PFSK-1 (cell line): ENCODE data around the gene TGFBR3L.
A peak's percentile ranks its signal among the peaks of the same experiment; 100 is the strongest.

ENCODE experiments used
- FOXP2 ChIP-seq: optimal IDR thresholded peaks from 2 replicates; pipeline ENCODE3; 2011; ENCODE audit warnings: borderline replicate concordance, control low read depth, inconsistent platforms; ENCODE audit not compliant: insufficient read depth; ENCODE audit errors: extremely low read length, extremely low read depth
- POLR2AphosphoS5 ChIP-seq: IDR thresholded peaks from 2 replicates; pipeline ENCODE4 v1.6.1; 2012; ENCODE audit warnings: low read depth, mild to moderate bottlenecking, control low read depth, low read length, moderate library complexity
- SIN3A ChIP-seq: IDR thresholded peaks from 2 replicates; pipeline ENCODE4 v1.6.1; 2012; ENCODE audit warnings: mild to moderate bottlenecking, low read length, moderate library complexity, borderline replicate concordance; ENCODE audit not compliant: insufficient read depth
- TAF1 ChIP-seq: IDR thresholded peaks from 2 replicates; pipeline ENCODE4 v1.6.1; 2012; ENCODE audit warnings: low read length, control low read depth, borderline replicate concordance; ENCODE audit not compliant: insufficient read depth
- TF ChIP-seq, protein P1 (sequence below), 2 experiments: IDR thresholded peaks; 2 replicates each; pipeline versions ENCODE4 v1.6.1 to v1.8.0; 2011 to 2012; ENCODE audit warnings: low read depth in 2 of 2, low read length in 2 of 2, control low read depth in 1 of 2, inconsistent platforms in 1 of 2, mild to moderate bottlenecking in 1 of 2, moderate library complexity in 1 of 2; ENCODE audit not compliant: insufficient read depth in 1 of 2

The TGFBR3L gene

DNA sequence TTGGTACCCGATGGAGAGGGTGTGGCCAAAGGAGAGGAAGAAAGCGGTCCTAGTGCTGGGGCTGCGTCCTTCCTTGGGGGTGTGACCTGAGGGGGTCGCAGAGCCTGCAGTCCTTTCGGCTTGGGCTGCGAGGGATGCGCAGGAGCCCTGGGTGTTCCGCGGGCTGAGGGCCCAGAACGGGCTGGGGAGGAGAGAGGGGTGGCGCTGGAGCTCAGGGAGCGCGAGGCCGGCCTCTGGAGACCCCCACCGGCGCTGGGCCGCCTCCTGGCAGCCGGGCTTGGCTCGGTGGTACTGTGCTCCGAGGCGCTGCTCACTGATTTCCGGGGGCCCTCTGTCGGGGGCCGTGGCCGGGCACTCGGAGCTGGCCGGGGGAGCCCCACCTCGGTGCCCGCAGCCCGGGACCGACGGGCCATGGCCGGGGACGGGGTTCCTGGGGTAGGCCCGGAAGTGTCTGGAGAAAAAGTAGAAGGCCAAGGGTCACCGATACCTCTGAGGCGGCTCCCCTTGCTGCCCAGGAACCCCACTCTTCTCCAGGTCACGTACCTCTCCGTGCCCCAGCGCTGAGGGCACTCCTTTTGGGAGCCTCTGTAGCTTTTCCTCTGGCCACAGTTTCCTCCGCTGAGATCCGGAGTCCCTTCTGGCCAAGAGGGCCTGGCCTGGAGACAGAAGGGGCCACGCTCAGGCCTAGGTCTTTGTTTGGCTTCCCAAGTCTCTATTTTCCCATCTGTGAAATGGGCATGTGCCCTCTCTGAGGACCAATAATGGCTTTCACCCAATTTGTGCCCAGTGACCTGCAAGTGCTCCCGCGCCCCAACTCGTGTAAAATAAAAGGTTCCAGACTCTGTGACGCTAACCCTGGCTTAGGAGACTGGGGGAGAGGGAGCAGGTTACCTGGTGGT, 42.1 kb upstream of the TGFBR3L start:
- TF ChIP-seq SIN3A (no peak), POLR2AphosphoS5 (no peak), FOXP2 (peak; percentile 64)
- TF ChIP-seq, protein P1, sequence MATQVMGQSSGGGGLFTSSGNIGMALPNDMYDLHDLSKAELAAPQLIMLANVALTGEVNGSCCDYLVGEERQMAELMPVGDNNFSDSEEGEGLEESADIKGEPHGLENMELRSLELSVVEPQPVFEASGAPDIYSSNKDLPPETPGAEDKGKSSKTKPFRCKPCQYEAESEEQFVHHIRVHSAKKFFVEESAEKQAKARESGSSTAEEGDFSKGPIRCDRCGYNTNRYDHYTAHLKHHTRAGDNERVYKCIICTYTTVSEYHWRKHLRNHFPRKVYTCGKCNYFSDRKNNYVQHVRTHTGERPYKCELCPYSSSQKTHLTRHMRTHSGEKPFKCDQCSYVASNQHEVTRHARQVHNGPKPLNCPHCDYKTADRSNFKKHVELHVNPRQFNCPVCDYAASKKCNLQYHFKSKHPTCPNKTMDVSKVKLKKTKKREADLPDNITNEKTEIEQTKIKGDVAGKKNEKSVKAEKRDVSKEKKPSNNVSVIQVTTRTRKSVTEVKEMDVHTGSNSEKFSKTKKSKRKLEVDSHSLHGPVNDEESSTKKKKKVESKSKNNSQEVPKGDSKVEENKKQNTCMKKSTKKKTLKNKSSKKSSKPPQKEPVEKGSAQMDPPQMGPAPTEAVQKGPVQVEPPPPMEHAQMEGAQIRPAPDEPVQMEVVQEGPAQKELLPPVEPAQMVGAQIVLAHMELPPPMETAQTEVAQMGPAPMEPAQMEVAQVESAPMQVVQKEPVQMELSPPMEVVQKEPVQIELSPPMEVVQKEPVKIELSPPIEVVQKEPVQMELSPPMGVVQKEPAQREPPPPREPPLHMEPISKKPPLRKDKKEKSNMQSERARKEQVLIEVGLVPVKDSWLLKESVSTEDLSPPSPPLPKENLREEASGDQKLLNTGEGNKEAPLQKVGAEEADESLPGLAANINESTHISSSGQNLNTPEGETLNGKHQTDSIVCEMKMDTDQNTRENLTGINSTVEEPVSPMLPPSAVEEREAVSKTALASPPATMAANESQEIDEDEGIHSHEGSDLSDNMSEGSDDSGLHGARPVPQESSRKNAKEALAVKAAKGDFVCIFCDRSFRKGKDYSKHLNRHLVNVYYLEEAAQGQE (IDR thresholded peaks at IDR 0.05; ENCODE audit: insufficient read depth in 1 of 2, low read depth in 2 of 2, low read length in 2 of 2) = no peak

DNA sequence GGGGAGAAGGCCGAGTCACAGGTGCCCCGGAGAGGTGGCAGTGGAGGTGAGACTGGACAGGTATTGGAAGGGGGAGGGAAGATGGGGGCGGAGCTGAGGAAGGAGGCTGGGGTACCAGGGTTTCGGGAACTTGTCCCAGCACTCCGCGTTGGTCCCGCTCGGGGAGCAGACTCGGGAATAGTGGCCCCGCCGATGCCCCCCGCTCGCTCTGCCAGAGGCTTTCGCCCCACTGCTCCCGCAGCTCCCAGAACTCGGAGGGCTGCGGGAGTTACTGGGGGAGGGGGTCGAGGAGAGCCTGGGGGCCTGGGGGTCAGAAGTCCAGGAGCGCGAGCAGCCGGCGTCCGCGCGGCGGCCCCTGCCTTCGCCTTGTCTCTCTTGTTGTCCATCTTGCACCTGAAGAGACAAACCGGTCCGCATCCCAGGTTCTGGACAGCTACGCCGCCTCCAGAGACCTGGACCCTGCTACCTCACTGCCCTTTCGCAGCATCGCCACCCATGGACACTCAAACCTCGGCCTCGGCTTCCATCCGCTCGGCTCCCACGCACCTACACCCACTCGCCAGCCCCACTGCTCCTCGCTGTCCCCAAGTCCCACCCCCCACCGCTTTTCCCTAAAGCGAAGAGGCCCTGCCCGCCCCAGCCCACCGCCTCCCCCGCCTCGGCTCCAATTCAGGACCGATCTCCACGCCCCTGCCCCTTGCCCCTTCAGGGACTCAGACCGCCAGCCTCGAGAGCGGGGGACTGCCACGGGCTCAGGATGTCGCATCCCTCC, 41.1 kb upstream of the TGFBR3L start:
- TF ChIP-seq, protein P1 (IDR thresholded peaks at IDR 0.05; ENCODE audit: insufficient read depth in 1 of 2, low read depth in 2 of 2, low read length in 2 of 2) = no peak
- TF ChIP-seq FOXP2 = no peak
- no peak for TF ChIP-seq TAF1
- no peak for TF ChIP-seq POLR2AphosphoS5
- TF ChIP-seq SIN3A = no peak

DNA sequence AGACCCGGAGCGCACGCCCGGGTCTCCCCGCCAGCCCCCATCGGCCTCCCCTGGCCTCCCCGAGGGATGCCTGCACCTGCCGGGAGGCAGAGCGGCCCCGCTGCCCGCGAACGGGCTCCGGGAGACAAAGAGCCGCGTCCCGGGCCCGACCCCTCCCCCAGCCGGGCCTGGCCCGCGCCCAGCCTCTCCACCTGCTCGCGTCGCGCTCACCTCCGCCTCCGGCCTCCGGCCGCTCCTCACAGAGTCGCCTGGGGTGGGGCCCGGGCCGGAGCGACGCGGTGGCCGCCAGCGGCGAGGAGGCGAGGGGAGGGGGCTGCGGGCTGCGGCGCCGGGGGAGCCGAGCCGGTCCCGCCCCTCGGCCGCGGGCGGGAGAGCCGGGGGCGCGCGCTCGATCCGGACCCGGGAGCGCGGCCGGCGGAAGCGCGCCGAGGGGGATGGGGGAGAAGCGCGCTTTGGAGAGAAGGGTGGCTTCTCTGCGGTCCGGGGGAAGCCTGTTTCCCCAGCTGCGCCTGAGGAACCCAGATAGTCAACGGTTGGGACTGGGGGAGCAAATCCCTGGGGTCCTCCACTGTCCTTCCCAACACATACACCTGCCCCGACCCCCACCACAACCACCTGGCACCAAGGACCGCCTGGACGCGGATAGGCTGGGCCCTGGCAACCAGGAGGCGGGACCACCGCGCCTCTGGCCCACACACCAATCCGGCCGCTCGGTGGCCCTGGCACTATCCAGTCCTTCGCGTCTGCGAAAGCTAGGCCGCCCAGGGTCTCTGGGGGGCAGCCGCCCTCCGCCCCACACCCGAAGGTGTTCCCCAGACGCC, 40.3 kb upstream of the TGFBR3L start, which contains the start of gene PRR36:
PRR36 (minus strand) TSS at position 315 of the 821 bp plus-strand sequence. CDS start 701 bp downstream, outside the sequence.
- TF ChIP-seq SIN3A (no peak), POLR2AphosphoS5 (no peak), FOXP2 (no peak), TAF1 (no peak)
- TF ChIP-seq, protein P1 (IDR thresholded peaks at IDR 0.05; ENCODE audit: insufficient read depth in 1 of 2, low read depth in 2 of 2, low read length in 2 of 2) = no peak

DNA sequence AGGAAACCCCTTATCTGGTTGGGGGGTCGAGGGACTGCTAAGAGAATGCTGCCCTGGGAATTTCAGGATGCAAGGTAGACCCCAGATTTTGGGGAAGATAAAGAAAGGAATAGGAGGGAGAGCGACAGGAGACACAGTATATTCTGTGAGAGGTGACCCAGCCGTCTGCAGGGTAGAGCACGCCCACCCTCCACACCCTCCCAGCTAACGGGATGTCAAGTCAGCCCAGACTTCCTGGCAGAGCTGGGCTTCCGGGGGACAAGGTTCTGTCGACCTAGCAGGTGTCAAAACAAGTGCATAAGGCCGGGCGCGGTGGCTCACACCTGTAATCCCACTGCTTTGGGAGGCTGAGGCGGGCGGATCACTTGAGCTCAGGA, 39.7 kb upstream of the TGFBR3L start:
- TF ChIP-seq, protein P1 (IDR thresholded peaks at IDR 0.05; ENCODE audit: insufficient read depth in 1 of 2, low read depth in 2 of 2, low read length in 2 of 2) = no peak
- no peak for TF ChIP-seq FOXP2
- TF ChIP-seq POLR2AphosphoS5 = no peak
- TF ChIP-seq TAF1 = no peak
- no peak for TF ChIP-seq SIN3A
